Measurements from ENCODE around the gene DSP.

The DSP gene

DNA sequence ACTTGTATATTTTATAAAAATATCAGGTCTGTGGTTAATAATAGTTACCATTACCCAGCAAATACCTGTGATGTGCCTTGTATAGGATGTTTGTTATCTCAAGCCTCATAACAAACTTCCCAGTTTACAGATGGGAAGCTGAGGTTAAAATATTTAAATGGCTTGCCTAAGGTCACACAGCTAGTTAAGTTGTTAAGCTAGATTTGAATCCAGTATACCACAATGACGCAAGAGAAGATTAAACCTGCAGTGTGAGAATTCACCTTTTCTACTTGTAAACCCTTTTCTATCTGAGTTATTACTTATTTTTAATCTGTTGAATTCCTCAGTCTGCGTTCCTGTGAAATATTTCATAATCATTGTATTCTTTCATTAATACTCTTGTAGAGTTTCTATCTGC, 4.9 kb downstream of the DSP start:
- H3K79me2 ChIP-seq (ENCODE audit: insufficient read depth, low read length), result no peaks in the 10 kb centered on the region
- no peaks in the 10 kb centered on the region for H3K4me1 ChIP-seq (ENCODE audit: insufficient read depth, low read length, poor library complexity, severe bottlenecking)
- no peak overlapping the region for H3K4me2 ChIP-seq (ENCODE audit: low read depth, low read length, poor library complexity, severe bottlenecking)
- no peak overlapping the region for H3K9ac ChIP-seq (ENCODE audit: low read depth, low read length, poor library complexity, severe bottlenecking)
- no peak overlapping the region for H2AFZ ChIP-seq (ENCODE audit: low read length)
- H3F3A ChIP-seq (ENCODE audit: low read depth), result no peaks in the 10 kb centered on the region
- no peaks in the 10 kb centered on the region for H3K27me3 ChIP-seq (ENCODE audit: insufficient read depth, low read length, poor library complexity, severe bottlenecking)
- no peaks in the 10 kb centered on the region for H3K36me3 ChIP-seq (ENCODE audit: insufficient read depth, low read length)
- no peaks in the 10 kb centered on the region for H4K20me1 ChIP-seq (ENCODE audit: insufficient read depth, low read length, poor library complexity, severe bottlenecking)
- H3K9me3 ChIP-seq (ENCODE audit: insufficient read depth, low read depth, low read length), result no peaks in the 10 kb centered on the region
- H3K4me3 ChIP-seq (ENCODE audit: low read length, poor library complexity, severe bottlenecking), result no peak overlapping the region
- TF ChIP-seq, protein P1, sequence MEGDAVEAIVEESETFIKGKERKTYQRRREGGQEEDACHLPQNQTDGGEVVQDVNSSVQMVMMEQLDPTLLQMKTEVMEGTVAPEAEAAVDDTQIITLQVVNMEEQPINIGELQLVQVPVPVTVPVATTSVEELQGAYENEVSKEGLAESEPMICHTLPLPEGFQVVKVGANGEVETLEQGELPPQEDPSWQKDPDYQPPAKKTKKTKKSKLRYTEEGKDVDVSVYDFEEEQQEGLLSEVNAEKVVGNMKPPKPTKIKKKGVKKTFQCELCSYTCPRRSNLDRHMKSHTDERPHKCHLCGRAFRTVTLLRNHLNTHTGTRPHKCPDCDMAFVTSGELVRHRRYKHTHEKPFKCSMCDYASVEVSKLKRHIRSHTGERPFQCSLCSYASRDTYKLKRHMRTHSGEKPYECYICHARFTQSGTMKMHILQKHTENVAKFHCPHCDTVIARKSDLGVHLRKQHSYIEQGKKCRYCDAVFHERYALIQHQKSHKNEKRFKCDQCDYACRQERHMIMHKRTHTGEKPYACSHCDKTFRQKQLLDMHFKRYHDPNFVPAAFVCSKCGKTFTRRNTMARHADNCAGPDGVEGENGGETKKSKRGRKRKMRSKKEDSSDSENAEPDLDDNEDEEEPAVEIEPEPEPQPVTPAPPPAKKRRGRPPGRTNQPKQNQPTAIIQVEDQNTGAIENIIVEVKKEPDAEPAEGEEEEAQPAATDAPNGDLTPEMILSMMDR (conservative IDR thresholded peaks at IDR 0.05; ENCODE audit: low read length), result no peak
- TF ChIP-seq EZH2phosphoT487 (IDR thresholded peaks at IDR 0.05; ENCODE audit: borderline replicate concordance), result no peak
- no peaks in the 10 kb centered on the region for H3K9me2 ChIP-seq (replicated peaks; ENCODE audit: low read depth, low read length)

GRCh38 chr6:7546896-7547295, 5.4 kb downstream of the DSP start:
- Histone ChIP-seq H4K20me1 (ENCODE audit: insufficient read depth, low read length, poor library complexity, severe bottlenecking) (no peaks in the 10 kb centered on the region), H3K4me3 (ENCODE audit: low read length, poor library complexity, severe bottlenecking) (no peak overlapping the region), H3K36me3 (ENCODE audit: insufficient read depth, low read length) (no peaks in the 10 kb centered on the region), H3F3A (ENCODE audit: low read depth) (no peaks in the 10 kb centered on the region), H3K27me3 (ENCODE audit: insufficient read depth, low read length, poor library complexity, severe bottlenecking) (no peaks in the 10 kb centered on the region), H3K4me2 (ENCODE audit: low read depth, low read length, poor library complexity, severe bottlenecking) (no peak overlapping the region), H3K9me3 (ENCODE audit: insufficient read depth, low read depth, low read length) (no peaks in the 10 kb centered on the region), H3K9me2 (replicated peaks; ENCODE audit: low read depth, low read length) (no peaks in the 10 kb centered on the region), H3K79me2 (ENCODE audit: insufficient read depth, low read length) (no peaks in the 10 kb centered on the region), H3K9ac (ENCODE audit: low read depth, low read length, poor library complexity, severe bottlenecking) (no peak overlapping the region), H3K4me1 (ENCODE audit: insufficient read depth, low read length, poor library complexity, severe bottlenecking) (no peaks in the 10 kb centered on the region), H2AFZ (ENCODE audit: low read length) (no peak overlapping the region)
- no peak for TF ChIP-seq EZH2phosphoT487 (IDR thresholded peaks at IDR 0.05; ENCODE audit: borderline replicate concordance)
- TF ChIP-seq, protein P1 (conservative IDR thresholded peaks at IDR 0.05; ENCODE audit: low read length), result no peak

- Histone ChIP-seq H2AFZ (ENCODE audit: low read length) (no peak overlapping the region), H3K79me2 (ENCODE audit: insufficient read depth, low read length) (no peaks in the 10 kb centered on the region), H3F3A (ENCODE audit: low read depth) (no peaks in the 10 kb centered on the region), H3K4me3 (ENCODE audit: low read length, poor library complexity, severe bottlenecking) (no peak overlapping the region), H3K27me3 (ENCODE audit: insufficient read depth, low read length, poor library complexity, severe bottlenecking) (no peaks in the 10 kb centered on the region), H3K9me2 (replicated peaks; ENCODE audit: low read depth, low read length) (no peaks in the 10 kb centered on the region), H3K36me3 (ENCODE audit: insufficient read depth, low read length) (no peaks in the 10 kb centered on the region), H4K20me1 (ENCODE audit: insufficient read depth, low read length, poor library complexity, severe bottlenecking) (no peaks in the 10 kb centered on the region), H3K4me2 (ENCODE audit: low read depth, low read length, poor library complexity, severe bottlenecking) (no peak overlapping the region), H3K4me1 (ENCODE audit: insufficient read depth, low read length, poor library complexity, severe bottlenecking) (no peaks in the 10 kb centered on the region), H3K9ac (ENCODE audit: low read depth, low read length, poor library complexity, severe bottlenecking) (no peak overlapping the region), H3K9me3 (ENCODE audit: insufficient read depth, low read depth, low read length) (no peaks in the 10 kb centered on the region)
- no peak for TF ChIP-seq EZH2phosphoT487 (IDR thresholded peaks at IDR 0.05; ENCODE audit: borderline replicate concordance)
- TF ChIP-seq, protein P1 (conservative IDR thresholded peaks at IDR 0.05; ENCODE audit: low read length), result no peak
Observed at GRCh38 chr6:7547315-7547714, 5.8 kb downstream of the DSP start.

All from Loucy (cell line).